IPS-NIHi7 (cell line): Measurements from ENCODE around the gene TMEM253.
A peak's percentile ranks its signal among the peaks of the same experiment; 100 is the strongest.

Source experiments
- DNase-seq: peaks from one replicate; pipeline ENCODE4 v3.0.0; 2012; ENCODE audit warnings: mixed read lengths; ENCODE audit errors: extremely low spot score

TMEM253 gene

GRCh38 chr14:21090194-21090939 is 10.5 kb upstream of the TMEM253 start:
- peak; percentile 71 for DNase-seq

- DNase-seq, result no peak
Observed at GRCh38 chr14:21090940-21091663, 9.8 kb upstream of the TMEM253 start.

- no peak for DNase-seq
Observed at GRCh38 chr14:21091821-21092272, 9.0 kb upstream of the TMEM253 start.

GRCh38 chr14:21092273-21093011 is 8.4 kb upstream of the TMEM253 start:
- DNase-seq, result peak; percentile 79

GRCh38 chr14:21093018-21093417 is 7.8 kb upstream of the TMEM253 start:
- no peak for DNase-seq

- DNase-seq, result peak; percentile 71
Observed at GRCh38 chr14:21093769-21094681, 6.8 kb upstream of the TMEM253 start.

GRCh38 chr14:21095430-21096205 is 5.2 kb upstream of the TMEM253 start:
- DNase-seq, result no peak

GRCh38 chr14:21096438-21096837 is 4.4 kb upstream of the TMEM253 start:
- no peak for DNase-seq

- DNase-seq, result no peak
Observed at GRCh38 chr14:21096978-21097635, 3.8 kb upstream of the TMEM253 start.

- DNase-seq, result no peak
Observed at GRCh38 chr14:21097636-21098075, 3.2 kb upstream of the TMEM253 start.

GRCh38 chr14:21098076-21098891 is 2.6 kb upstream of the TMEM253 start, which contains the start of gene ZNF219:
TSS of gene ZNF219 (minus strand) at chr14:21098655. CDS start at chr14:21093591, 5,064 bp downstream.
- DNase-seq, result peak; percentile 68

GRCh38 chr14:21098892-21099595 is 1.8 kb upstream of the TMEM253 start:
- DNase-seq, result no peak

GRCh38 chr14:21099596-21099985 is 1.3 kb upstream of the TMEM253 start:
- no peak for DNase-seq

GRCh38 chr14:21101802-21102413 is 1.0 kb downstream of the TMEM253 start:
- DNase-seq, result no peak

GRCh38 chr14:21102521-21103410 is 1.9 kb downstream of the TMEM253 start:
- peak; percentile 46 for DNase-seq

- no peak for DNase-seq
Observed at GRCh38 chr14:21103411-21103709, 2.5 kb downstream of the TMEM253 start.
